Keratinocyte (primary cell): ENCODE results near the gene ZNF512B. TPM values are rescaled to one million over a fixed set of nuclear protein-coding genes. Genes with fewer than 3 reads are reported as not detected.

Source experiments
- DNase-seq: peaks from one replicate; pipeline ENCODE4 v3.0.0-alpha.2; 2011; ENCODE audit warnings: low read depth, missing footprints, low spot score
- FAIRE-seq: peaks from 2 replicates; lab custom pipeline; 2011; peaks lifted over from hg19 to GRCh38; lab: Jason Lieb, UNC
- H2AFZ ChIP-seq: 2 replicates; pipeline ENCODE4 v1.6.0; 2012; ENCODE audit warnings: low read length, control low read depth, inconsistent platforms; ENCODE audit not compliant: control insufficient read depth
- H3K27ac ChIP-seq: 2 replicates; pipeline ENCODE4 v1.5.1; 2011; ENCODE audit warnings: low read length; ENCODE audit not compliant: control insufficient read depth, insufficient read depth
- H3K27me3 ChIP-seq: 3 replicates; pipeline ENCODE4 v1.6.0; 2011; ENCODE audit warnings: low read length; ENCODE audit not compliant: control insufficient read depth, insufficient read depth; ENCODE audit errors: extremely low read depth
- H3K36me3 ChIP-seq, 2 experiments: 2 replicates in 1 of 2; 3 replicates in 1 of 2; pipeline ENCODE4 v1.5.1; 2011; ENCODE audit warnings: low read length in 2 of 2, mild to moderate bottlenecking in 1 of 2; ENCODE audit not compliant: control insufficient read depth in 2 of 2, insufficient read depth in 2 of 2; ENCODE audit errors: extremely low read depth in 1 of 2
- H3K4me1 ChIP-seq: 3 replicates; pipeline ENCODE4 v1.5.1; 2011; ENCODE audit warnings: low read length; ENCODE audit not compliant: control insufficient read depth, insufficient read depth; ENCODE audit errors: extremely low read depth
- H3K4me2 ChIP-seq: 3 replicates; pipeline ENCODE4 v1.6.0; 2011; ENCODE audit warnings: low read depth, low read length; ENCODE audit not compliant: control insufficient read depth, insufficient read depth; ENCODE audit errors: extremely low read depth
- H3K4me3 ChIP-seq, 3 experiments: fragments of 200-600 bp in 1 of 3; sonication (generic) in 1 of 3; 2 replicates in 2 of 3; 3 replicates in 1 of 3; pipeline ENCODE4 v1.5.1; 2011 to 2016; ENCODE audit warnings: low read length in 3 of 3, mild to moderate bottlenecking in 3 of 3, control low read depth in 2 of 3, inconsistent platforms in 1 of 3, low read depth in 1 of 3, mixed read lengths in 1 of 3, mixed run types in 1 of 3, moderate library complexity in 1 of 3; ENCODE audit not compliant: control insufficient read depth in 2 of 3, insufficient read depth in 2 of 3; ENCODE audit errors: extremely low read depth in 1 of 3
- H3K79me2 ChIP-seq: 2 replicates; pipeline ENCODE4 v1.6.0; 2012; ENCODE audit warnings: low read length; ENCODE audit not compliant: control insufficient read depth, insufficient read depth
- H3K9ac ChIP-seq: 3 replicates; pipeline ENCODE4 v1.6.0; 2011; ENCODE audit warnings: low read length; ENCODE audit not compliant: control insufficient read depth, insufficient read depth; ENCODE audit errors: extremely low read depth
- H3K9me1 ChIP-seq: 3 replicates; pipeline ENCODE4 v1.6.0; 2011; ENCODE audit warnings: low read length; ENCODE audit not compliant: control insufficient read depth, insufficient read depth; ENCODE audit errors: extremely low read depth
- H3K9me3 ChIP-seq: 2 replicates; pipeline ENCODE4 v1.5.1; 2012; ENCODE audit warnings: low read depth, low read length; ENCODE audit not compliant: control insufficient read depth
- H4K20me1 ChIP-seq: 3 replicates; pipeline ENCODE4 v1.6.0; 2011; ENCODE audit warnings: low read length; ENCODE audit not compliant: control insufficient read depth, insufficient read depth; ENCODE audit errors: extremely low read depth
- CTCF ChIP-seq, 3 experiments: IDR thresholded peaks in 1 of 3; conservative IDR thresholded peaks in 1 of 3; optimal IDR thresholded peaks in 1 of 3; 2 replicates in 2 of 3; 3 replicates in 1 of 3; pipeline versions ENCODE3 to v1.5.1; 2011; ENCODE audit warnings: low read length in 3 of 3, mild to moderate bottlenecking in 3 of 3, moderate library complexity in 2 of 3, control low read depth in 1 of 3, inconsistent platforms in 1 of 3; ENCODE audit not compliant: insufficient read depth in 2 of 3; ENCODE audit errors: extremely low read depth in 1 of 3
- EZH2 ChIP-seq: IDR thresholded peaks from one replicate; pipeline ENCODE4 v1.6.1; 2012; ENCODE audit warnings: inconsistent platforms, mild to moderate bottlenecking, low read length, moderate library complexity
- dilution Hi-C: fragments of 300-500 bp; cut with MboI; formaldehyde crosslinking; loops from one replicate; pipeline ENCODE4 v1.7.0; 2020; ENCODE audit warnings: low sequenced_read_pairs; ENCODE audit not compliant: extremely low pct_ligation_motif_present
- polyA plus RNA-seq, 5 experiments: library from polyadenylated mRNA; depleted of rRNA in 3 of 5; stranded (reverse) in 3 of 5; stranded (forward) in 1 of 5; unstranded in 1 of 5; fragments of >200 nt; gene quantifications; 1 replicate in 1 of 5; 2 replicates in 3 of 5; 3 replicates in 1 of 5; pipeline versions ENCODE4 v1.2.1 to v1.2.3, GENCODE V29; 2011 to 2012; ENCODE audit warnings: missing spikeins in 2 of 5, low read depth in 1 of 5, low replicate concordance in 1 of 5

ZNF512B gene
- polyA plus RNA-seq, 1 donor (not counting 4 experiments of a cell fraction or from before 2014, with no cell fraction given): 2.4 TPM

GRCh38 chr20:63929071-63929470 lies 40.7 kb downstream of the ZNF512B start:
- Histone ChIP-seq H3K9ac (no peak overlapping the region), H3K4me3 (no peak overlapping the region), H3K79me2 (peaks cover 71% of the 10 kb centered on the region), H3K36me3 (peaks cover 45 to 54% of the 10 kb centered on the region in 2 experiments), H3K9me3 (no peaks in the 10 kb centered on the region), H3K27me3 (no peaks in the 10 kb centered on the region), H3K4me2 (no peak overlapping the region), H3K4me1 (no peaks in the 10 kb centered on the region), H3K9me1 (no peaks in the 10 kb centered on the region), H2AFZ (no peak overlapping the region), H4K20me1 (peaks cover 12% of the 10 kb centered on the region), H3K27ac (no peak overlapping the region)
- dilution Hi-C loops: no loop called here
- FAIRE-seq: no peak
- DNase-seq: no peak
- TF ChIP-seq CTCF (optimal IDR thresholded peaks at IDR 0.05 in 1 of 3, IDR thresholded peaks at IDR 0.05 in 1 of 3, conservative IDR thresholded peaks at IDR 0.05 in 1 of 3; ENCODE audit: extremely low read depth in 1 of 3, insufficient read depth in 2 of 3, low read length in 3 of 3) (no peak), EZH2 (no peak)

GRCh38 chr20:63926298-63926697 lies 43.4 kb downstream of the ZNF512B start:
- H2AFZ ChIP-seq: no peak overlapping the region
- no peaks in the 10 kb centered on the region for H3K9me3 ChIP-seq
- no peaks in the 10 kb centered on the region for H3K9me1 ChIP-seq
- FAIRE-seq (no peak), DNase-seq (no peak)
- no peak overlapping the region for H3K9ac ChIP-seq
- peaks cover 35 to 42% of the 10 kb centered on the region in 2 experiments for H3K36me3 ChIP-seq
- no peak for TF ChIP-seq CTCF (optimal IDR thresholded peaks at IDR 0.05 in 1 of 3, IDR thresholded peaks at IDR 0.05 in 1 of 3, conservative IDR thresholded peaks at IDR 0.05 in 1 of 3; ENCODE audit: extremely low read depth in 1 of 3, insufficient read depth in 2 of 3, low read length in 3 of 3)
- TF ChIP-seq EZH2: no peak
- peaks cover 71% of the 10 kb centered on the region for H3K79me2 ChIP-seq
- no peaks in the 10 kb centered on the region for H3K4me1 ChIP-seq
- H3K27ac ChIP-seq: no peak overlapping the region
- H3K4me3 ChIP-seq: no peak overlapping the region
- peaks cover 10% of the 10 kb centered on the region for H4K20me1 ChIP-seq
- no peaks in the 10 kb centered on the region for H3K27me3 ChIP-seq
- dilution Hi-C loops: no loop called here
- H3K4me2 ChIP-seq: no peak overlapping the region
